ENCODE results near the gene RPS6KA5.

DNA sequence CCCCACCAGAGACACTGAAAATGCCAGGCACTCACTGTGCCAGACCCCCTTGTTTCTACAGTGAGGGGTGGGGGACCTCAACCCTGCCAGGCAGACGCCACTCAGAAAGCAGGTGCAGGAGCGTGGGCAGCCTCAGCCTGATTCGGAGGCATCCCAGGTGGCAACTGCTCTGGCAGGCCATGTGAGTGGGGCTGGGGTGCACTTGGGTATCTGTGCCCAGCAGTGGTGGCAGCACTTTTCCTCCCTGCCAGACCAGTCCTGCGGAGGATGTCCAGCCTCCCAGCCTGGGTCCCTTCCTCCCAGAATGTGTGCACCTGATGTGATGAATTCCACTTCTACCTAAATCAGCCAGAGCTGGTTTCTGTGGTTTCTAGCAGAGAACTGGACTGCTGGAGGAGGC is 230.8 kb downstream of the RPS6KA5 start:
- TF ChIP-seq, protein P1, sequence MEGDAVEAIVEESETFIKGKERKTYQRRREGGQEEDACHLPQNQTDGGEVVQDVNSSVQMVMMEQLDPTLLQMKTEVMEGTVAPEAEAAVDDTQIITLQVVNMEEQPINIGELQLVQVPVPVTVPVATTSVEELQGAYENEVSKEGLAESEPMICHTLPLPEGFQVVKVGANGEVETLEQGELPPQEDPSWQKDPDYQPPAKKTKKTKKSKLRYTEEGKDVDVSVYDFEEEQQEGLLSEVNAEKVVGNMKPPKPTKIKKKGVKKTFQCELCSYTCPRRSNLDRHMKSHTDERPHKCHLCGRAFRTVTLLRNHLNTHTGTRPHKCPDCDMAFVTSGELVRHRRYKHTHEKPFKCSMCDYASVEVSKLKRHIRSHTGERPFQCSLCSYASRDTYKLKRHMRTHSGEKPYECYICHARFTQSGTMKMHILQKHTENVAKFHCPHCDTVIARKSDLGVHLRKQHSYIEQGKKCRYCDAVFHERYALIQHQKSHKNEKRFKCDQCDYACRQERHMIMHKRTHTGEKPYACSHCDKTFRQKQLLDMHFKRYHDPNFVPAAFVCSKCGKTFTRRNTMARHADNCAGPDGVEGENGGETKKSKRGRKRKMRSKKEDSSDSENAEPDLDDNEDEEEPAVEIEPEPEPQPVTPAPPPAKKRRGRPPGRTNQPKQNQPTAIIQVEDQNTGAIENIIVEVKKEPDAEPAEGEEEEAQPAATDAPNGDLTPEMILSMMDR (IDR thresholded peaks at IDR 0.05 in 8 of 11, conservative IDR thresholded peaks at IDR 0.05 in 3 of 11), result no peak
- TF ChIP-seq POLR2A (IDR thresholded peaks at IDR 0.05) (no peak), POLR2AphosphoS5 (IDR thresholded peaks at IDR 0.05) (no peak)
